HUES64 (cell line): ENCODE results near the gene P4HA1.

Experiments used
- H3K27ac ChIP-seq: 2 replicates; pipeline ENCODE4 v1.7.0; 2013; ENCODE audit warnings: low read depth, low read length, inconsistent platforms
- H3K27me3 ChIP-seq: 2 replicates; pipeline ENCODE4 v1.6.1; 2013; ENCODE audit warnings: mild to moderate bottlenecking, low read length; ENCODE audit not compliant: insufficient read depth
- H3K36me3 ChIP-seq: 2 replicates; pipeline ENCODE4 v1.6.1; 2013; ENCODE audit warnings: mild to moderate bottlenecking, low read length; ENCODE audit not compliant: insufficient read depth
- H3K4me1 ChIP-seq: 2 replicates; pipeline ENCODE4 v1.6.1; 2013; ENCODE audit warnings: mild to moderate bottlenecking, low read length, moderate library complexity; ENCODE audit not compliant: insufficient read depth
- H3K4me3 ChIP-seq: 2 replicates; pipeline ENCODE4 v1.5.1; 2013; ENCODE audit warnings: mild to moderate bottlenecking, low read length, moderate library complexity
- H3K9ac ChIP-seq: 2 replicates; pipeline ENCODE4 v1.6.1; 2013; ENCODE audit warnings: mild to moderate bottlenecking, low read depth, low read length
- H3K9me3 ChIP-seq: 2 replicates; pipeline ENCODE4 v1.6.1; 2013; ENCODE audit warnings: low read depth, low read length; ENCODE audit not compliant: insufficient read depth
- WGBS: fragments of 150-250, 120-280 bp; methylation state at CpG from one replicate; pipeline ENCODE4 v1.1.7; 2013; ENCODE audit warnings: missing lambda C conversion rate; 5-methylcytosine and 5-hydroxymethylcytosine counted together

Gene P4HA1

DNA sequence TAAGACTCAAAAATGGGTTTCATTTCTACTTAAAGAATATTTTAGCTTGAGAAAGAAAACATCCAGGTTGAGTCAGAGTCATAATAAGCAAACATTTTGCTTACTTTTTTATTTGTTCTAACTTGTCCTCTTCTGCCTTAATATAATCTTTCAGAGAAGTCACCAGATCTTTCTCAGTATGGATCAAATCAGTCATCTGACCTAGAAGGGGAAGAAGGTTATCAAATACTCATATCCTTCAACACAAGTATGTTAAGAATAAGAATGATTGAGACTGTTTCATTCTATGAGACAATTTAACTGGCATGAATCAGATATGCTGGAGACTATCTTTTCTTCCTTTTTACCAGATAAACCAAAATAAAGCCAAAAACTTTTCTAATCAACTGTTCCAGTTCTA is 23.0 kb downstream of the P4HA1 start:
- no peak overlapping the region for H3K27ac ChIP-seq
- H3K9ac ChIP-seq, result no peak overlapping the region
- no peaks in the 10 kb centered on the region for H3K27me3 ChIP-seq
- H3K9me3 ChIP-seq, result no peaks in the 10 kb centered on the region
- no peaks in the 10 kb centered on the region for H3K4me1 ChIP-seq
- H3K36me3 ChIP-seq, result peaks cover 63% of the 10 kb centered on the region
- H3K4me3 ChIP-seq, result no peak overlapping the region

DNA sequence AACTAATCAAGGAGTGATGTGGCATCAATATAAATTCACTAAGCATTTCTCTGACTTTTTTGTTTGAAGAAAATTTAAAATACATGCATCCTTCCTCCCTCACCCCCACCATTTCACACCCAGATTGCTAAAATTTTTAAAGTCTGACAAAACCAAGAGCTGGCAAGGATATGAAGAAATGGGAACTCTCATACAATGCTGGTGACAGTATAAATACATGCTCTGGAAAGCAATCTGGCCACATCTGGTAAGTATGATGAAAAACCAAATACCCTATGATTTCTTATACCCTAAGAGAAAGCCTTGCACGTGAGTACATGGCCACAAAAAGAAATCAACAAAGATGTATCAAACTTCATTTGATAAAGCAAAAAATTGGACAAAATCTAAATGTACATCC is 31.2 kb downstream of the P4HA1 start:
- Histone ChIP-seq H3K27me3 (no peaks in the 10 kb centered on the region), H3K9ac (no peak overlapping the region), H3K4me1 (no peaks in the 10 kb centered on the region), H3K9me3 (no peaks in the 10 kb centered on the region), H3K36me3 (peaks cover 70% of the 10 kb centered on the region), H3K4me3 (no peak overlapping the region), H3K27ac (no peak overlapping the region)
- 89% methylated on average over 1 of the region's 1 CpG for WGBS

DNA sequence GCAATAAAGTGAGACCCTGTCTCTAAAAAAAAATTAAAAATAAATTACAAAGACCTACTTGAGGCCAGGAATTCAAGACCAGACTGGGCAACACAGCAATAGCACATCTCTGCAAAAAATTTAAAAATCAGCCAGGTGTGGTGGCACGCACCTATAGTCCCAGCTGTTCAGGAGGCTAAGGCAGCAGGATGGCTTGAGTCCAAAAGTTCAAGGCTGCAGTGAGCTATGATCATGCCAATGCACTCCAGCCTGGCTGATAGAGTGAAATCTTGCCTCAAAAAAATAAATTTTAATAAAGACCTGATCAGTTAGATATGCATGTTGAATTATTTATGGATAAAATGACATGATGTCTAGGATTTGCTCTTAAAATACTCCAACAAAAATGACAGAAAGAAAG is 34.9 kb downstream of the P4HA1 start:
- H3K4me3 ChIP-seq, result no peak overlapping the region
- H3K9ac ChIP-seq, result no peak overlapping the region
- H3K27me3 ChIP-seq, result no peaks in the 10 kb centered on the region
- H3K36me3 ChIP-seq, result peaks cover 50% of the 10 kb centered on the region
- 92% methylated on average over 1 of the region's 1 CpG for WGBS
- H3K27ac ChIP-seq, result no peak overlapping the region
- no peaks in the 10 kb centered on the region for H3K4me1 ChIP-seq
- H3K9me3 ChIP-seq, result no peaks in the 10 kb centered on the region

DNA sequence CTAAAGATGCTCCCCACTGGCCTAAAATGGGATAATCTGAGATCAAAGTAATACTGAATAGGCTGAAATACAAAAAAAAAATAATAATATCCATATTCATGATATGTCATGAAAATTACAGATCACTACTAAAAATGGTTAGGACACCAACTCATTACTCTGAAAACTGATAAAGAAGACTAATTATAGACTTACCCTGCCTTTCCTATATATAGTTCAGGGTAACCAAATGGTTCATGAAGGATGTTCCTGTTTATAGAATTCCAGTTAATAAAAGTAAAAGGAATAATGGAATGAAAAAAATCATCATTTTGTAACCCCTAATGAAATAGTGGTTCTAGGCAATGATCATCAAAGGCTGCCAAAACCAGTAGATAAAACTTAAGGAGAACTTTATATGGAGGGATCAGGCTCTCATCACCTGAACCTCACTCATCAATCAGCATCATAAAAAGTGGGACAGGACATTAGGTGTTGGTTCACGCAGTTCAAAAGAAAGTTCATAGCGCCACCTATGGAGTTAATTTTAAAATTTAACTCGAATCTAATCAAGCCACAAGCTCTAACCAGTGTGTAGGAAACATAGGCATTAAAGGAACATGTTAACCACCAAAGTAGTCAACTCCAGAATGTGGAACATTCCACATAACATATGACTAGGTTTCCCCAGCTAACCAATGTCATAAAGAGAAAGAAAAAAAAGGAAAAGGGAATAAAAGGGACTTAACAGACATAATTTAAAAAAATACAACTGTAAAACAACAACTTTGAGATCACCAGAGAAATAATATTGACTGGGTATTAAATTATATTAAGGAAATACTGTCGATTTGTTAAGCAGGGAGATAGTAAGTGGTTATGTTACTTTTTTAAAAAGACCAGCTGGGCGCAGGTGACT is 35.7 kb downstream of the P4HA1 start:
- Histone ChIP-seq H3K4me1 (no peaks in the 10 kb centered on the region), H3K36me3 (peaks cover 47% of the 10 kb centered on the region), H3K9ac (no peak overlapping the region), H3K4me3 (no peak overlapping the region), H3K9me3 (no peaks in the 10 kb centered on the region), H3K27ac (no peak overlapping the region), H3K27me3 (no peaks in the 10 kb centered on the region)
- 55% methylated on average over 5 of the region's 5 CpGs for WGBS

DNA sequence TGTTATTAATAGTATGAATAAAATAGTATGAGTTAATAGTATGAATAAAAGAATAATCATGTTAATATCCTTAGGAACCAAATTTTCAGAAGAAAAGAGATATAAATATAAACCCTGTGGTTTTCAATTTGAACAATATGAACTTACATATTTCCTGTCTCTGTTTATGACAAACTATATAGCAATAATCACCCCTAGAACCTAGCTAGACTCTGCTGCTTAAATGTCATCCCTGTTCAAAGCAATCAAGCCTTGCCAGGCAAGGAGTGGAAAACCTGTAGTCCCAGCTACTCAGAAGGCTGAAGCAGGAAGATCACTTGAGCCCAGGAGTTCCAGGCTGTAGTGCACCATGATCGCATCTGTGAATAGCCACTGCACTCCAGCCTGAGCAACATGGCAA is 36.5 kb downstream of the P4HA1 start:
- Histone ChIP-seq H3K4me1 (no peaks in the 10 kb centered on the region), H3K27ac (no peak overlapping the region), H3K9me3 (no peaks in the 10 kb centered on the region), H3K9ac (no peak overlapping the region), H3K4me3 (no peak overlapping the region), H3K27me3 (no peaks in the 10 kb centered on the region), H3K36me3 (peaks cover 51% of the 10 kb centered on the region)
- WGBS, result 100% methylated on average over 1 of the region's 1 CpG

DNA sequence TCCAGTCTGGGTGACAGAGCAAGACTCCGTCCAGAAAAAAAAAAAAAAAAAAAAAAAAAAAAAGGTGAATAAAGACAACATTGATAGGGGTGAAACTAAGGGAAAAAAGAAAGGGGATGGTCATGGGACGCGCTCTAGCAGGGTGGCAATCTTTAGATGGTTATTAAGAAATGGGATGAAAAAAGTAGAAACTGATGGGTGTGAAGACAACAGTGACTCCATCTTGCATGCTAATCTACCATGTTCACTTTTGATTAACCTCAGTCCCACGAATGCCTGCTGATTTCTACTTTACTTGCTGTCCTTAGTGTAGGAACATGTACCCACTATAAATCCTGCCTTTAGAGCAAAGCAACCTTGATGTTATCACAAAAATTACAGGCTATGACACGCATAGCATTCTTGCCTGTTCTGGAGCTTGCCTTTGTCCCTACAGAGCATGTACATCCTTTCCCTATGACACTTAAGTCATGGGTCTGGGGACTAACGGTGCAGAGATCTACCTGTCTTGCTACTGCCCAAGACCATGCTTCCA is 38.5 kb downstream of the P4HA1 start:
- Histone ChIP-seq H3K9ac (no peak overlapping the region), H3K27me3 (no peaks in the 10 kb centered on the region), H3K4me3 (no peak overlapping the region), H3K9me3 (no peaks in the 10 kb centered on the region), H3K4me1 (no peaks in the 10 kb centered on the region), H3K36me3 (peaks cover 47% of the 10 kb centered on the region), H3K27ac (no peak overlapping the region)
- WGBS, result 96% methylated on average over 6 of the region's 6 CpGs

DNA sequence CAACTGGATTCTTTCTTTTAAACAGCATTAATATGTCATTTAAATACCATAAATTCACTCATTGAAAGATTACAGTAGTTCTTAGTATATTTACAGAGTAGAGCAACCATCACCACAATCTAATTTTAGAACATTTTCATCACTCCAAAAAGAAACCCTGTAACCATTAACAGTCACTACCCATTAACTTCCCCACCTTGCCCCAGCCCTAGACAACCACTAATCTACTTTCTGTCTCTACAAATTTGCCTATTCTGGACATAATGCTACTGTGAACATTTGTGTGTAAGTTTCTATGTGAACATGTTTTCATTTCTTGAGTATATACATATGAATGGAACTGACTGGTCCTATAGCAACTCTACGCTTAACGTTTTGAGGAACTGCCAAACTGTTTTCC is 42.4 kb downstream of the P4HA1 start:
- Histone ChIP-seq H3K36me3 (peaks cover 59% of the 10 kb centered on the region), H3K4me3 (no peak overlapping the region), H3K27me3 (no peaks in the 10 kb centered on the region), H3K9ac (no peak overlapping the region), H3K4me1 (no peaks in the 10 kb centered on the region), H3K9me3 (no peaks in the 10 kb centered on the region), H3K27ac (no peak overlapping the region)
- 94% methylated on average over 2 of the region's 2 CpGs for WGBS

DNA sequence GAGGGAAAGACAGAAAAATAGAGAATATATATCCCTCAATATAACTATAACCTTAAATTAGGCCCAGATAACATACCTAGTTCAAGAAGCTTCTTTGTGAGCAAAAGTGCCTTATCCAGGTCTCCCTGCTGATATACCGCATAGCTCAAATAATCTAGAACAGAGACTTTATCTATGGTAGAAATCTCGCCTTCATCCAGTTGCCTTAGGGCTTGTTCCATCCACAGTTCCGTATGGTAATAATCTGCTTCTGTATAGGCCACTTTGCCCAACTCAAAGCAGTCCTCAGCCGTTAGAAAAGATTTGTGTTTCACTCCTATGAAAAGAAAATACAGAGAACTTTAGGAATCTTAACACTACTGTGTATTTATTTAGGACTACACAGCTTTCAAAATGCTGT is 43.4 kb downstream of the P4HA1 start:
- H3K9me3 ChIP-seq, result no peaks in the 10 kb centered on the region
- no peak overlapping the region for H3K4me3 ChIP-seq
- H3K36me3 ChIP-seq, result peaks cover 60% of the 10 kb centered on the region
- 97% methylated on average over 4 of the region's 4 CpGs for WGBS
- no peaks in the 10 kb centered on the region for H3K27me3 ChIP-seq
- no peak overlapping the region for H3K9ac ChIP-seq
- no peaks in the 10 kb centered on the region for H3K4me1 ChIP-seq
- H3K27ac ChIP-seq, result no peak overlapping the region

DNA sequence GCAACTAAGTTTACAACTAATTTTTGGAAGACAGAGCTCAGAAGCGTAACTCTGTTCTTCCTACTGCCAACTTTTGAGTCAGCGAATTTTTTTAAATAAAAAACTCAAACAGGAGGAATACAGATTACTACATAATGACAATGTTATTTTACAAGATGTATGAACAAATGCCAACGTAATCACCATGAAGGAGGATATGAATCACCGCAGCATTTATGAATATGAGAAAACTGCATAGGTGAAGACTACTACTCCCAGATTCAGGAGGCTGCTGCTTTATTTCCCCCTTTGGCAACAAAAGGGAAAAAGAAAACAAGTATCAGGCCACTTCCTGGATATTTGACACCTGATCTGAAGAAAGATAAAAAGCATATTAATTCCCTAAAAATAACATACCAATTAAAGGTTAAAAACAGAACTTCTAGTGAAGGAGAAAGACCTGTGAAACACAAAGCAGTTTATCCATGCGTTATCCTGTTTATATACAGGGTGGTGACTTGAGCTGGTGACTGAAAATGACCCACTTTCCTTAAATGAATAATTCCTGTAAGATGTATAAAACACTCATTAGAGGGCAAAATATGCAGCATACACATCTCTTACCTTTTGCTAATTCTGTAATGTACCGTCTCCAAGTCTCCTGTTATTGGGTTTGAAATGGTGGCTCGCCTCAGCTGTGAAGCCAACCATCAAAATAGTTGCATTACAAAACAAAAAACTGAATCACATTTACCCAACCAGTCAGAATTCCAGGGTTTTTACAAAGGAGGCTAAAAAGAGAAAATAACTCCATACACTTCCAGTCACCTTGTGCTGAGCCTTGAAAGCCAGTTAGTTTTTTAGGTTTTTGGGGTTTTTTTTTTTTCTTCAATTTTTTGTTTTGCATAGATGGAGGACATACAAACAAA is 52.0 kb downstream of the P4HA1 start:
- H3K4me3 ChIP-seq, result peak overlapping the region; percentile 30
- peak overlapping the region; percentile 28; the same call in 1 of the 2 replicates for H3K9ac ChIP-seq
- H3K27ac ChIP-seq, result peak overlapping the region; percentile 82
- H3K36me3 ChIP-seq, result peaks cover 66% of the 10 kb centered on the region
- no peaks in the 10 kb centered on the region for H3K27me3 ChIP-seq
- peaks cover 35% of the 10 kb centered on the region for H3K4me1 ChIP-seq
- no peaks in the 10 kb centered on the region for H3K9me3 ChIP-seq
- 75% methylated on average over 6 of the region's 7 CpGs for WGBS

DNA sequence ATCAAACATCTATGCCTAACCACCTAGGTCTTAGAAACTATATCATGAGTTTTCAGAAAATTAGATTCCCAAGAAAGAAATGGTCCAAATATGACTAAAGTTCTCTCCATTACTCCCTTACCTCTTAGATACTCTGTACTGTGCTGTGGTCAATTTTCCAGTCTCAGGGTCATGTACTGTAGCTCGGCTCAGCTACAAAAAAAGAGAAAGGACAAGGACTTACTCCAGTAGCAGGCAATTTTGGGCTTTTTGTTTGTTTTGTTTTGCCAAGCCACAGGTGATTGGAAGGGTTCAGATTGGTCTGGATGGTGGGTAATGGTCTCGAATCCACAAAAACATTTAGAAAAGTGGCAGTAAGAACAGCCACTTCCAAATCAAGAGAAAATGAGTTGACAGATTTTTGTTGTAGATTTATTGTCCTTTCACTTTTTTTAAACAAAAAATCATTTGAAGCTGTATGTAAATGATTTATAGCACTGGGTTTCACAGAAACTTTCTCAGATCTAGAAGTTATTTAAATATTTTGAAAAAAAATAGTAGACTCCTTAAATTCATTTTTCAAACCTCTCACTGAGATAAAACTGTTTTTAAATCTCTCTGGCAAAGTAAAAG is 52.8 kb downstream of the P4HA1 start:
- H3K4me3 ChIP-seq, result no peak overlapping the region
- no peaks in the 10 kb centered on the region for H3K27me3 ChIP-seq
- H3K9me3 ChIP-seq, result no peaks in the 10 kb centered on the region
- 81% methylated on average over 2 of the region's 2 CpGs for WGBS
- peaks cover 60% of the 10 kb centered on the region for H3K36me3 ChIP-seq
- 0 out of 2 replicates have a peak overlapping the region, but pooled peaks have one; percentile 33 for H3K9ac ChIP-seq
- H3K27ac ChIP-seq, result peak overlapping the region; percentile 82
- peaks cover 35% of the 10 kb centered on the region for H3K4me1 ChIP-seq
